Hematopoietic multipotent progenitor cell treated with erythropoietin and hydrocortisone succinate and interleukin-3 and kit ligand, for 15 days (in vitro differentiated cells): ENCODE data around the gene PABPN1.

Experiments
- DNase-seq: peaks from one replicate; pipeline ENCODE4 v3.0.0-alpha.2; 2015; ENCODE audit warnings: low spot score

PABPN1 gene

DNA sequence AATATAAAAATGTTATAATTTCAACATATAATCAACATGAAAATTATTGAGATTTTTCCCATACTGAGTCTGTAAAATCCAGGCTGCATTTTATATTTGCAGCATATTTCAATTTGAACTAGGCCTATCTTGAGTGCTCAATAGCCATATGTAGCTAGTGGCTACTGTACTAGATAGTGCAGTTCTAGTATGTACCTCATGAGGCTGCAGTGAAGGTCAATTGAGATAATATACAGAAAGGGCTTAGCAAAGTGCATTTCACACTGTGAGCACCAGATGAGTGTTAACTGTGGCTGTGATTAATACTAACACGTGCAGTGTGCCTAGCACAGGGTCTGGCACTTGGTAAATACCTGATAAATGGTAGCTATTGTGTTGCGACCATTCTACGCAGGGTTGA lies 36.8 kb downstream of the PABPN1 start:
- DNase-seq, result no peak

GRCh38 chr14:23358553-23359166 lies 37.4 kb downstream of the PABPN1 start:
- no peak for DNase-seq

GRCh38 chr14:23359167-23359626 lies 37.9 kb downstream of the PABPN1 start:
- DNase-seq, result no peak

DNA sequence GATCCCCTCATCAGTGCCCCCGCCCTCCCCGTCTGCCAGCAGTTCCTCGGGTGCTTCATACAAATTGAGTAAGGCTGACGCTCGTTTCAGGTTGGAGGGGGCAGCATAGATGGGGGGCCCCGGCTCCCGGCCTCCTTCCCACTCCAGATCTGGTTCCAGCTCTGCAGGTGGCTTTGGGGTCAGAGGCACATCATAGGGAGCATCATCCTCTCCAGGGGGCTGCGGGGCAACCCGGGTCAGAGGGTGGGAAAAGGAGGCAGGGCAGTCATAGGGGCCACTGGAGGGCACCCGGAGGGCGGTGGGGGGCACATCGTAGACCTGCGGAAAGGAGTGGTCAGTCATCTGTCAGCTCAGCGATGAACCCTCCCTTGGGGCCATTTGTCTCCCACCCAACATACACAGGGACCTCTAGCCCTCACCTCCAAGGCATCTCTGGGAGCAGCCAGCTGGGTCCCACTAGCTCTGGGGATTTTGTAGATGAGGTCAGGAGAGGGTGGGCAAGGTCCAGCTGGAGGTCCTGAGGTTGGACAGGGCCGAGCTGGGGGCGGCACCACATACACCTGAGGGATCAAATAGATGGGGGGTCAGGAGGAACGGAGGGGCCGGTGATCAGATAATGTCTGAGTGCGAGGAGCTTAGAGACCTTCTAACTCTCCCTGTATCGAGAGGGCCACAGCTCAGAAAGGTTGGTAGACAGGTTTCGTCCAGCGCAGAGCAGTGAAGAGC lies 38.6 kb downstream of the PABPN1 start:
- DNase-seq, result no peak

DNA sequence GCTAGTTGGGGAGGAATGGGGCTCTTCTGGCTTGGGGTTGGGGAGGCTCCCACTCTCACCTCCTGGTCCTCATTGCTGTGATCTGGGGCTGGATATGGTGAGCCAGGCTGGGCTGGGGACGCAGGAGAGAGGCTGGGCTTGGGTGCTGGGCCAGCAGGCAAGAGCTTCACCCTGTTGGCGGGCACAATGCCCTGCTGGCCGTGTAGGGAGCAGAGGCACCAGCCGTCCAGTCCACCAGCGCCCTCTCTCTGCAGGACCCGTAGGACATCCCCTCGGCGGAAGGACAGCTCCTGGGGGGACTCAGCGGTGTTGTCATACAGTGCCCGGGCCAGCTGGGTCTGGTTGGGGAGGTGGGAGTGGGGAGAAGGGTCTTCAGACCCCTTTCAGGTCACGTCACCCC lies 39.2 kb downstream of the PABPN1 start:
- no peak for DNase-seq

DNA sequence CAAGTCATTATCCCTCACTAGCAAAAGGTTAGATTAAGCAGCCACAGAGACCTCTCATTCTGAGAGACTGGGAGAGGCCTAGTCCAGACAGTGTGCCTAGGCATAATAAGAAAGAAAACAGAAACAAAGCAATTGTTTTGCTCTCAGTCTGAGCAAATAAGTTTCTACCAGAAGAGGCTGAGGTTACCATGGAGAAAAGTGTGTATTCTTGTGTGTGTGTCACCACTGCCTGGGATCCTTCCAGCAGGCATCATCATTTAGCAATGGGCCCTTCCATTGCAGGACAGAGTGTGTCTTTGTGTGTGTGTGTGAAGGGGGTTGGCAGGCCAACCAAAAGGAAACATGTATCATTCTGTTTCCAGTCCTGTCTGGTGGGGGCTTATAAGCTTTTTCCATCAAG lies 40.1 kb downstream of the PABPN1 start:
- DNase-seq, result no peak

GRCh38 chr14:23361763-23362162 lies 40.5 kb downstream of the PABPN1 start:
- DNase-seq, result no peak

- no peak for DNase-seq
Observed at GRCh38 chr14:23362200-23362599, 40.9 kb downstream of the PABPN1 start.

- no peak for DNase-seq
Observed at GRCh38 chr14:23364164-23365035, 43.1 kb downstream of the PABPN1 start.

DNA sequence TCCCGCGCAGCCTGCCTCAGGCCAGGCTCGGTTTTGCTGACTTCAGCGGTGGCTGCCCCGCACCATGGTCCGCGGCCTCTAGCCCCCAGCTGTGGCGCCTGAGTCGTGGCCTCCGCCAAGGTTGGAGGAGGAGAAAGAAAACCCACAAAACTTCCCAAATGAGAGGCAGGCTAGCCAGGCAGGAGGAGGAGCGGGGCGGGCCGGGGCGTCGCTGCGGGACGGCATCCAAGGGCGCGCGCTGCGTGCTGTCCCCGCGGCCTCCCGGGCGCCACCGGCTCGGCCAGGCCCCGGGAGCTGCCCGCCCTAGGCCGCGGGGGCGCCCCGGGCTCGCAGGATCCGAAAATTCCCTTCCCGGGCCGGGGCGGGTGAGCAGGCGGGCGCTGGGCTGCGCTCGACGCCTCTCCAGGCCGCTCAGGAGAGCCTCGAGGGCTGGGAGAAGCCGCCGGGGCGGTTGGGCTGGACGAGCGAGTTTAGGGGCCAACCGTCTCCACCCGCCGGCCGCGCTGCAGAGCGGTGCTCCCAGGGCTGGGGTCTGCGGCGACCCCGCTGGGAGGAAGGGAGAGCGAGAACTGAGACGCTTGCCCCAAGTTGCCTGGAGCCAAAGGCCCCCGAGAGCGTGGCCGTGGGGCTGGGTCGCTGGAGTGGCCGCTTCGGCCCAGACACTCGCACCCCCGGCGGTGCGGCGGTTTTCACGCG lies 43.9 kb downstream of the PABPN1 start, which contains the start of gene EFS:
EFS (minus strand) TSS at position 137 of the 696 bp plus-strand sequence. CDS start 147 bp downstream, outside the sequence.
- no peak for DNase-seq

DNA sequence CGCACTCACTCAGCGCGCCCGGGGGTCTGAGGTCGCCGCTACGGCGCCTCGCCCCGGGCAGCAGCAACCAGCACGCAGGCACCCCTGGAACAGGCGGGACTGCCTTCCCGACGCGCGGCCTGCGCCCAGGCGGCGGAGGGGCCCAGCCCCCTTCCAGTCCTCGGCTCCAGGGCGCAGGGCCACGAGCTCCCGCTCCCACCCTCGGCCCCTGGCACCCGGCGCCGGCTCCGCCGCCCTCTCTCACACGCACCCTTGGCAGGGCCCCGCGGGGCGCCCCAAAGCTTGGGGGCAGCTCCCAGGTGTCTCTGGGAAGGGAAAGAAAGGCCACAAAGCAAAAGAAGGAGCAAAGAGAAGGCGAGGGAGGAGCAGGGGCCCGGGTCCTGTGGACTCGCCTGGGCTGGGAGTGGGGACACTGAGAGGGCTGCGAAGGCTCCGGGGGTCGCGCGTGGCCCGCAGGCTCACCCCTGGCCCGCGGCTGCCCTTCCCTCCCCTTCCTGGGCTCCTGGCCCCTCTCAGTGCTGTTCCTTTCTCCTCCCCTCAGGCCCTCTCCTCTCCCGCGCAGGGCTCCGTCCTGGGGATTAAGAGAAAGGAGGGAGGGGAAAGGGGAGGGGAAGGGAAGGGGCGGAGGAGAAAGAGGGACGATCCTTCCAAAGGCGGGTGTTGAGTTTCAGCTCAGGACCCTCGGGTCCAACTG lies 44.6 kb downstream of the PABPN1 start:
- DNase-seq, result no peak

DNA sequence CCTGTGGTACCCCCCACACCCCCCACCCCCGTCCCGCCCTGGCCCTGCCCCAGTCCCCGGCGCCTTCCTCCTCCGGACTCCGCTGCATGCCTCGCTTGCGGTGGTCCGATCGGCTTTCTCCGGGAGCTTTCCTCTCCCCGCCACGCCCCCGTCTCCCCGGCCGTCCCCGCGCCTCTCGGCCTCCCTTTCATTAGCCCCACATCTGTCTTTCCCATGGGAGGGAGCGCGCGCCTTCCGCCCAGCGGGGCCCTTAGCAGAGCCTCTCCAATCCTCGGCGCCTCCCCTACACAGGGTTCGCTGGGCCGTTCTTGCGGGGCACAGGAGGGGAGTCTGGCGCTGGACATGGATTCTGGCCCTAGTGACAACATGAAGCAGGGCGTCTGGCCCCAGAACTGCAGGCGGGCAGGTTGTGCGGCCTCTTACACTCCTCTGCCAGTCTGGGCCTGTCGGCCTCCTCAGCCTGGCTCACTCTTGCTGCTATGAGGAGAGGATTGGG lies 45.2 kb downstream of the PABPN1 start:
- no peak for DNase-seq

DNA sequence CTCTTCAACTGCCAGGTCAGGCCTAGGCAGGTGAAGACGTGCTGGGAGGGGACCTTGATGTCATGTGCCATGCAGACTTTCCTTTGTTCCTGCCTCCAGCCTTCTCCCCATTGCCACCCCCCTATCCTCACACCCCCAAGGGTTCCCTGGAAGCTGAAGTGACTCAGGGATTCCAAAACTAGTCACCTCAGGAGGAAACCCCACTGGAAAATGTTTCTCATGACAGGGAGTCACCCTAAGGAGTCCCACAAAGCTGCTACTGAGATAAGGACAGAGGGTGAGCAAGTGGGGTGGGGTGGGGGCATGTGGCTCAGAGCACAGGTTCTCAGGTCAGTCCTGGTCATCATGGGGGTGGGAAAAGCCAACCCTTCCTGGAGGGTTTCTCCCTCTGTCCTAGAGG lies 49.0 kb downstream of the PABPN1 start:
- no peak for DNase-seq

GRCh38 chr14:23371865-23372264 lies 50.6 kb downstream of the PABPN1 start:
- no peak for DNase-seq

DNA sequence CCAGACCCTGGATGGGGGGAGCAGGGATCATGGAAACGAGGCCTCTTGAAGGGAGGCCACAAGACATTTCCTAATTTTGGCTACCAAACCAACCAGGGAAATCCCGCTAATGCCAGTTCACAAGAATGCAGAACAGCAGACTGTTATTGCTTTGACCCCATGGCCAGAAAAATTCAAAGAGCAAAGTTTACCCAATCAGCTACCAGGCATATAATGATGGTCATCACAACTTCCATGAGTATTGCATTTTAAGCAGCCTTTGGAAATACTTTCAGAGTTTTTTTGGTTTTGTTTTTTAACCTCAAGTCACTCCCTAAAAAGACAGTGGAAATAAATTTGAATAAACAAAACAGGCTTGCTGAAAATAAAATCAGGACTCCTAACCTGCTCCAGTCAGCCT lies 51.3 kb downstream of the PABPN1 start, which contains the start of gene IL25:
IL25 (plus strand) TSS at position 301 of the 400 bp plus-strand sequence.
- no peak for DNase-seq

DNA sequence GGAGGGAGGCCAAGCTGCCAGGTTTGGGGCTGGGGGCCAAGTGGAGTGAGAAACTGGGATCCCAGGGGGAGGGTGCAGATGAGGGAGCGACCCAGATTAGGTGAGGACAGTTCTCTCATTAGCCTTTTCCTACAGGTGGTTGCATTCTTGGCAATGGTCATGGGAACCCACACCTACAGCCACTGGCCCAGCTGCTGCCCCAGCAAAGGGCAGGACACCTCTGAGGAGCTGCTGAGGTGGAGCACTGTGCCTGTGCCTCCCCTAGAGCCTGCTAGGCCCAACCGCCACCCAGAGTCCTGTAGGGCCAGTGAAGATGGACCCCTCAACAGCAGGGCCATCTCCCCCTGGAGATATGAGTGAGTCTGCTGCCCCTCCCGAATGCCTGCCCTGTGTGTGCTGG lies 51.8 kb downstream of the PABPN1 start:
- DNase-seq, result no peak
